ENCODE data around the gene CDX1. TPM values are rescaled to one million over a fixed set of nuclear protein-coding genes. Genes with fewer than 3 reads are reported as not detected.

The CDX1 gene
- total RNA-seq, 1 donor from 2014 or later, result not detected

DNA sequence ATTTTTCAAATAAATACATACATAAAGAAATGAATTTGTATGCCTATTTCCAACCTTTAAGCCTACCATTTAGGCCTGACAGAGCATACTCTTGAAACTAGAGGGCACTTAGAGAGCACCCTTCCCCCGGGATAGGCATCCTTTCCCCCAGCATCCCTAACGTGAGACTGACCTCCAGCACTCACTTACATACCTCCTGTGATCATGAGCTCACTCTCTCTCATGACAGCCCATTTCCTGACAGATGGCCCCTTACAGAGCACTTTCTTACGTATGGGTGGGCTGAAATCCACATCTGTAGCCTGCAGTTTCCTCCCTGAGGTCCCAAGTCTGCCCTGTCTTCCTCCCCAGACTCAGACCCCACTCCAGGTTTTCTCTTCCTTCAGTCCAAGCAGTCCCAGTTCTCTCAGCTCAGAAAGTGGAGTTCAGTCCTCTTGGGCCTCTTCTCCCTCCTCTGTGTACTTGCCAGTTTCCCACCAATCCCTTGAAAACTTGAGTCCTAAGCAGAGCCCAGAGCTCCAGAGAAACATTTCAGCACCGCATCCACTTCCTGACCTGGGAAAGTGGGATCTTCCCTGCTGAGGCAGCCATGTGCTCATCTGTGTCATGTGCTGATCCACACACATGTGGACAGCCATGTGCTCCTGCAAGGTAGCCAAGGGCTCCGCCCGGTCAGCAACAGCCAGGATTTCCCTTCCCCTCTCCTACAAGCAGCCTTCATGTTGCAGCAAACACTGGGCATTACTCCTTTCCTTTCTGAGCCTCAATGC lies 2.2 kb upstream of the CDX1 start:
- H3K4me1 Mint-ChIP-seq (ENCODE audit: low read depth), result no peaks in the 10 kb centered on the region
- no peak overlapping the region for H3K27ac Mint-ChIP-seq
- H3K9me3 Mint-ChIP-seq, result no peaks in the 10 kb centered on the region
- H3K36me3 Mint-ChIP-seq (ENCODE audit: low read depth), result no peaks in the 10 kb centered on the region
- DNase-seq (ENCODE audit: low spot score), result no peak
- no peak overlapping the region for H3K4me3 Mint-ChIP-seq
- intact Hi-C loops (cut with micrococcal nuclease), result no loop called here
- H3K27me3 Mint-ChIP-seq (ENCODE audit: insufficient read depth), result peaks cover 39% of the 10 kb centered on the region

DNA sequence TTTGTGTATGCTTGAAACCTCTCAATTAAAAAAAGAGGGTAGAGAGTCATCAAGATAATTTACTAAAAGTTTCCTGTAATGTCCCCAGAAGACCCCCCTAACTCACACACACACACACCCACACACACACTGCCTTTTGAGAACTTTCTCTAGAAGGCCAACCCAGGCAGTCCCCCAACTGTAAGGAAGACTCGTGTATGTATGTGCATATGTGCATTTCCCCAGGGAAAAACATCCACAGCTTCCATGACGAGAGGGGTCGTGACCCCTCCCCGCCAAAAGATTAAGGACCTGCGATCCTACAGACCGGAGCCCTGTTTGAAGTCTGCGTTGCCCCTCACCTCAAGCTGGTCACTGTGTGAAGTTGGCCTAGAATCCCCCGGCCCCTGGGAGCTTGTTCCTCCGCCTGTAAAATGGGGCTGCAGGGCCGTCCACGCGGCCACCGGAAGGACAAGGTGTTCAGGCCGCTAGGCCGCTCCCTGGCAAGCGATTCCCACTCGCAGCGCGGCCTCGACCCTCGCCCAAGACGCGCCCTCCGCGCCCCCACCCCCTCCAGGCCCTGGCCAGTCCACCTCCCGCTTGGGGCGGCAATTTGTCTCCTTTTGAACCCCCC lies 435 bp upstream of the CDX1 start:
- Mint-ChIP-seq H3K4me1 (ENCODE audit: low read depth) (no peaks in the 10 kb centered on the region), H3K4me3 (no peak overlapping the region), H3K36me3 (ENCODE audit: low read depth) (no peaks in the 10 kb centered on the region), H3K9me3 (no peaks in the 10 kb centered on the region), H3K27me3 (ENCODE audit: insufficient read depth) (peaks cover 43% of the 10 kb centered on the region), H3K27ac (no peak overlapping the region)
- intact Hi-C loops (cut with micrococcal nuclease), result no loop called here
- no peak for DNase-seq (ENCODE audit: low spot score)

DNA sequence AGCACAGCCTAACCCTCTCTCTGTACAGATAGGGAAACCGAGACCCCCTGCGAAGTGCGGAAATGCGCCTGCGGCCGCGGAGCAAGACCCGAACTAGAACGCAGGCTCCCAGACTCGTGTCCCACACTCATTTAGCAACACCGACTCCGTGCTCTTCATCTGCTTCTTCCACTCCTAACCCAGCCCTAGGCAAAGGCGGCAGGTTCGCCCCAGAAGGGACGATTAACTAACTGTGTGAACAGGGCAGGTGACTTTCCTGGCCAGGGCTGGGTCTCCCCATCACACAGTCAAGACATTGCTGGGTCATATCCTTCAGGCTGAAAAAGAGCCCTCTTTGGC lies 903 bp downstream of the CDX1 start:
- H3K27me3 Mint-ChIP-seq (ENCODE audit: insufficient read depth), result peaks cover 49% of the 10 kb centered on the region
- H3K9me3 Mint-ChIP-seq, result no peaks in the 10 kb centered on the region
- no peak for DNase-seq (ENCODE audit: low spot score)
- H3K4me1 Mint-ChIP-seq (ENCODE audit: low read depth), result no peaks in the 10 kb centered on the region
- no peak overlapping the region for H3K27ac Mint-ChIP-seq
- H3K4me3 Mint-ChIP-seq, result no peak overlapping the region
- intact Hi-C loops (cut with micrococcal nuclease), result no loop called here
- no peaks in the 10 kb centered on the region for H3K36me3 Mint-ChIP-seq (ENCODE audit: low read depth)

DNA sequence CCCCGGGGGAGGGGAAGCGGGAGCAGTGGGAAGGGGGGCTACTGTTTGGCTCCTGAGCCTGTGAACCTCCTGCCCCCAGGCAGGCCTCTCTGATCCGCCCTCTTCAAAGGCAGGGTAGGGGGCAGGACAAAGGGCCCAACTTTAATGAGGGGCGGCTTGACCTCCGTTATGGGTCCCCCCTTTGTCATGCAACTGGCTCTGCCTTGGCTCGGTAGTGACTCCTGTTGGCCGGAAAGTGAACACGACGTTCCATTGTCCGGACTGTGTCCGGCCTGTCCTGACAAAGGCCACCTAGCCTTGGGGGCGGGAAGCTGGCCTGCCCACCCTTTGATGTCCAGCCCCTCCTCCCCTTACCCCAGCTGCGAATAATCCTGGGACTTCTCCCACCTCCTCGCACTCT lies 1.3 kb downstream of the CDX1 start:
- peaks cover 51% of the 10 kb centered on the region for H3K27me3 Mint-ChIP-seq (ENCODE audit: insufficient read depth)

DNA sequence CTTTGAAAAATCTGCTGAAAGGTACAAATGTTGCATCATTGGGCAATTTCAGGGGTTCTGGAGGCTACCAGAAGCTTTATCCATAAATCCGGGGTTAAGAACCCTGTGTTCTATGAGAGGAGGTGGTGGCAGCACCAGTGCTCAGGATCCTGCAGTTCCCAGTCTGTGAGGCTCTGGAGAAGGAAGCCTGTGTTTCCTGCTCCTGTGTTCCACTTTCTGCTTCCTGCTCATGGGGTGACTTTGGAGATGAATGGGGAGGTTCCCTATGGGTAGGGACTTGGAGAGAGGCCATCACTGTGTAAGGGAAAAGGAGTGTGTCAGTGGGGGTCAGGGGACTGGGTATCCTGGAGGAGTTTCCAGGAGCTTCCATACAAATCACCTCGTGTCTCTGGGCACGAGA lies 2.3 kb downstream of the CDX1 start:
- no peak for DNase-seq (ENCODE audit: low spot score)
- Mint-ChIP-seq H3K9me3 (no peaks in the 10 kb centered on the region), H3K27me3 (ENCODE audit: insufficient read depth) (peaks cover 56% of the 10 kb centered on the region), H3K4me1 (ENCODE audit: low read depth) (no peaks in the 10 kb centered on the region), H3K36me3 (ENCODE audit: low read depth) (no peaks in the 10 kb centered on the region), H3K27ac (no peak overlapping the region), H3K4me3 (no peak overlapping the region)
- intact Hi-C loops (cut with micrococcal nuclease), result no loop called here

More for the DNA sequence above, 1.3 kb downstream of the CDX1 start:
- Mint-ChIP-seq H3K4me1 (ENCODE audit: low read depth) (no peaks in the 10 kb centered on the region), H3K9me3 (no peaks in the 10 kb centered on the region), H3K36me3 (ENCODE audit: low read depth) (no peaks in the 10 kb centered on the region), H3K27ac (no peak overlapping the region), H3K4me3 (no peak overlapping the region)
- DNase-seq (ENCODE audit: low spot score), result no peak
- intact Hi-C loops (cut with micrococcal nuclease), result no loop called here

DNA sequence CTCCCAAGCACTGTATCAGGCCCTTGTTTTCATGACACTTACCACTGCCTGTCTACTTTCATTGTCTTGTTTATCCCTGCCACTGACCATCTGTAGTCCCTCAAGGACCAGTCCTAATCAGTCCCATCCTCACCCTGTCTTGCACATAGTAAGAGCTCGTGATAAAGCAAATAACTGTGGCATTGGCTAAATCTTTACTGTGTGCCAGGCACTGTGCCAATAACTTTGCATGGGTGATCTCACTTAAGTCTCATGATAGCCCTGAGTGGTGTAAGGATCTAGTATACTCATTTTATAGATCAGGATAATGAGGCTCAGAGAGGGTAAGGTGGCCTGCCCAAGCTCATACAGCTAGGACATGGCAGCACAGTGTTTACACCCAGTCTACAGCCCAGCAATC lies 5.6 kb downstream of the CDX1 start:
- H3K9me3 Mint-ChIP-seq, result no peaks in the 10 kb centered on the region
- no peak overlapping the region for H3K27ac Mint-ChIP-seq
- H3K27me3 Mint-ChIP-seq (ENCODE audit: insufficient read depth), result peaks cover 40% of the 10 kb centered on the region
- H3K36me3 Mint-ChIP-seq (ENCODE audit: low read depth), result no peaks in the 10 kb centered on the region
- H3K4me1 Mint-ChIP-seq (ENCODE audit: low read depth), result no peaks in the 10 kb centered on the region
- H3K4me3 Mint-ChIP-seq, result no peak overlapping the region
- DNase-seq (ENCODE audit: low spot score), result no peak
- intact Hi-C loops (cut with micrococcal nuclease), result no loop called here

DNA sequence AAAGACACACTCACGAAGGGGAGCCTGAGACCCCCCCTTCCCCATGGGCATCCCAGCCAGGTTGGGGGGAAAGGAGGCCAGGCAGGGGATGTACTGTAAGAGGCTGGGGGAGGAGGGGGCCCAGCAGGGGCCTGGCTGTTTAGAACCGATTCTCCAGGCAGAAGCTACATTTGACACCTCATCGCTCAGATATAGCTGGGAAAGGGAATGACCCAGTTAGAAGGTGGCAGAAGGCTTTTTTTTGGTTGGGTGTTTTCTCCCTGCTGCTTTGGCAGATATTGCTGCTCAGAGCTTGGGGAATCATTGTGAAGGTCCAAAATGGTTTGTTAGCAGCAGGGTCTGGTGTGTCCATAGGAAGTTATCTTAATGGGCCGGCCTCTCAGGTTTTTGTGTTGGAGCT lies 6.0 kb downstream of the CDX1 start:
- H3K27me3 Mint-ChIP-seq (ENCODE audit: insufficient read depth), result peaks cover 36% of the 10 kb centered on the region
- intact Hi-C loops (cut with micrococcal nuclease), result no loop called here
- no peak for DNase-seq (ENCODE audit: low spot score)
- H3K4me3 Mint-ChIP-seq, result no peak overlapping the region
- H3K36me3 Mint-ChIP-seq (ENCODE audit: low read depth), result no peaks in the 10 kb centered on the region
- H3K4me1 Mint-ChIP-seq (ENCODE audit: low read depth), result no peaks in the 10 kb centered on the region
- no peaks in the 10 kb centered on the region for H3K9me3 Mint-ChIP-seq
- H3K27ac Mint-ChIP-seq, result no peak overlapping the region

DNA sequence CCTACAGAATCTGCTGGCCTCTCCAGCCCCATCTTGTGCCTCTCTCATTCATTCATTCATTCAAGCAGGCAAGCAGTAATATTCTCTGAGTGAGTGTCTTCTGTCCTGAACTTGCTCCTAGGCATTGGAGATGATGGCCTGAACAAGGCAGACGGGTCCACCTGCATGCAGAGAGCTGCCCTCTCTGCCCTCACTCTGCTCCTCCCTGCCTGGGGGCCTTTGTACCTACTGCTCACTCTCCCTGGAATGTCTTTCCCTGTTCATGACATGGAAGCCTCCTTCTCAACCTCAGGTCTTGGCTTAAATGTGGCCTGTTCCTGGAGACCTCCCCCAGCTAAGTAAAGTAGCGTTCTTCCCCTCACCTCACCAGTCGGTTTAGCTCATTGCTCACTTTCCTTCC lies 6.6 kb downstream of the CDX1 start:
- no peaks in the 10 kb centered on the region for H3K9me3 Mint-ChIP-seq
- no peak overlapping the region for H3K4me3 Mint-ChIP-seq
- no peaks in the 10 kb centered on the region for H3K4me1 Mint-ChIP-seq (ENCODE audit: low read depth)
- peaks cover 30% of the 10 kb centered on the region for H3K27me3 Mint-ChIP-seq (ENCODE audit: insufficient read depth)
- H3K27ac Mint-ChIP-seq, result no peak overlapping the region
- intact Hi-C loops (cut with micrococcal nuclease), result no loop called here
- DNase-seq (ENCODE audit: low spot score), result no peak
- no peaks in the 10 kb centered on the region for H3K36me3 Mint-ChIP-seq (ENCODE audit: low read depth)

DNA sequence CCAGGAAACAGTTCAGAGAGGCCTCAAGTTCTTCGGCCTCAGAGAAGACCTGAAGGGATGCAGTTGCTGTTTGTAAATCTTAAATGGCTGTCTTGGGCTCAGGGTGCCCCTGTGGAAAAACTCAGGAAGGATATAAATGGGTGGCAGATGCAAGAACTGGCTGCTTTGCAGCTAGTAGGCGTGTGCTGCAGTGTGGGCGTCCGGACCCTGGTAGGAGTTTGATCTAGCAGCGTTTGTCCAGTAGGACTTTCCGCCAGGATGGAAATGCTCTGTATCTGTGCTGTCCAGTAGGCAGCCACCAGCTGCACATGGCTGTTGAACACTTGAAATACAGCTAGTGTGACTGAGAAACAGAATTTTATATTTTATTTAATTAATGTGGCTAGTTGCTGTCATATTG lies 7.7 kb downstream of the CDX1 start:
- Mint-ChIP-seq H3K4me1 (ENCODE audit: low read depth) (no peaks in the 10 kb centered on the region), H3K27ac (no peak overlapping the region), H3K36me3 (ENCODE audit: low read depth) (no peaks in the 10 kb centered on the region), H3K9me3 (no peaks in the 10 kb centered on the region), H3K27me3 (ENCODE audit: insufficient read depth) (peaks cover 19% of the 10 kb centered on the region), H3K4me3 (no peak overlapping the region)
- intact Hi-C loops (cut with micrococcal nuclease), result no loop called here
- no peak for DNase-seq (ENCODE audit: low spot score)

DNA sequence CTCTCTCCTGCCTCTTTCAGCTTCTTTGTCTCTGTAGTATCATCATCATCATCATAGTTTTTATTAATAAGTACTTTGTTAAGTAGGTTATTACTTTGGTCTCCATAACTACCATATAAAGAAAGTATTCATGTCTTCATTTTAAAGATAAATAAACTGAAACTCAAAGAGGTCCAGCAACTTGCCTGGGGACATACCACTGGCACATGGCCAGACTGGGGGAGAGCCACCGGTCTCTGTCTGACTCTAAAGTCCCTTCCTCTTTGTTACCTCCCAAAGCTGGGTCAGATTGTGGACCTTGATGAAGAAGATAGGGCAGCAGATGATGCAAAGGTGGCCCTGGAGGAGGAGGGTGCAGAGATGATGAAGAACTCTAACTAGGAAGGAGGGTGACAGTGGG lies 8.5 kb downstream of the CDX1 start:
- H3K9me3 Mint-ChIP-seq, result no peaks in the 10 kb centered on the region
- no peak overlapping the region for H3K4me3 Mint-ChIP-seq
- intact Hi-C loops (cut with micrococcal nuclease), result no loop called here
- no peaks in the 10 kb centered on the region for H3K36me3 Mint-ChIP-seq (ENCODE audit: low read depth)
- peaks cover 18% of the 10 kb centered on the region for H3K27me3 Mint-ChIP-seq (ENCODE audit: insufficient read depth)
- no peak overlapping the region for H3K27ac Mint-ChIP-seq
- no peaks in the 10 kb centered on the region for H3K4me1 Mint-ChIP-seq (ENCODE audit: low read depth)
- DNase-seq (ENCODE audit: low spot score), result no peak

DNA sequence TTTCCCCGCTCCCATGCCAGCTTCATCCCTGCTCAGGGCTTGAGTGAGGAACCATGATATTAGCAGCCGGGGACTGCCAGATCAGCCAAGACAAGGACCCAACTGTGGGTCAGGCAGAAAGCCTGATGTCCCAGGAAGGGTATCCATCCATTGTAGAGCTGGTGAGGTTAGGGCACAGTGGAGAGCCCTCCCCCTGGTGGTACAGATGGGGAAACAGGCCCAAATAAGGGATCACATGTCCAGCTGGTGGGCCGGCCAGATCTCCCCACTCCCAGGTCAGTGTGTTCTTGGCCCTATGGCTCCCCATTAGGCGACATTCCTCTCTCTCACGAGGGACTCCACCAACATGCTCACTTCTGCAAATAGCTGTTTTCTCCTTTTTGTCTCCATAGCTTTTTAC lies 9.0 kb downstream of the CDX1 start:
- no peak overlapping the region for H3K27ac Mint-ChIP-seq
- no peaks in the 10 kb centered on the region for H3K9me3 Mint-ChIP-seq
- H3K36me3 Mint-ChIP-seq (ENCODE audit: low read depth), result no peaks in the 10 kb centered on the region
- intact Hi-C loops (cut with micrococcal nuclease), result no loop called here
- DNase-seq (ENCODE audit: low spot score), result no peak
- peaks cover 16% of the 10 kb centered on the region for H3K27me3 Mint-ChIP-seq (ENCODE audit: insufficient read depth)
- H3K4me1 Mint-ChIP-seq (ENCODE audit: low read depth), result no peaks in the 10 kb centered on the region
- no peak overlapping the region for H3K4me3 Mint-ChIP-seq

DNA sequence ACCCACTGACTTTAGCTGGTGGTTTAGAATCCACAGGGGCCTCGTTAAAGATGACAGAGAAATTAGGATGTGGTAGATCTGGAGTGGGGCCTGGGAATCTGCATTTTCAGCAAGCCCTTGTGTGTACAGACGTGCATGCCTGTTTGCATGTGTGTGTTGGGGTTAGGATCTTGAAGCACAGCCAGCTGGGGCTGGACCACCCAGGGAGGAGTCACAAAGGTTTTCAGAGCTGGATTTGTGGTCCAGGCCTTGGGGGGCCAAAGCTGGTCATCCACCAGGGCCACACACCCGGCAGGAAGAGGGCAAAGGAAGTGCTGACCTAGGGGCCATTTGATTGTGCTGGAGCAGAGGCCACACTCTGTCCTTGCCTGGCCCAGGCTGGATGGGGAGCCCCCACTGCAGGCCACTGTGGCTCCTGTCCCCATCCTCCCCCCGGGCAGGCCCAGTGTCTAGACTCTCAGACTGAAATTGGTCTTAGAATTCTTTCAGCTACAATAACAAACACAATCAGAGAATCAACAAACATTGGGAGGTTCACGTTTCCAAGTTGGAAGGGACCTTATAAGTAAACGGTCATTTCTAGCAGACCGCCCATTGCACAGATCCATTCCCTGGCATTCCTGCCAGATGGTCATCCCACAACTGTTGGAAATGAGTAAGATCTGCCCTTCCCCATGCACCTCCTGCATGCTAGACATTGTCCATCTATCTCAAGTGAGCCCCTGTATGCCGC lies 10.3 kb downstream of the CDX1 start:
- no peak overlapping the region for H3K4me3 Mint-ChIP-seq
- H3K36me3 Mint-ChIP-seq (ENCODE audit: low read depth), result no peaks in the 10 kb centered on the region
- H3K9me3 Mint-ChIP-seq, result no peaks in the 10 kb centered on the region
- no peak for DNase-seq (ENCODE audit: low spot score)
- H3K27ac Mint-ChIP-seq, result no peak overlapping the region
- H3K4me1 Mint-ChIP-seq (ENCODE audit: low read depth), result no peaks in the 10 kb centered on the region
- H3K27me3 Mint-ChIP-seq (ENCODE audit: insufficient read depth), result peaks cover 15% of the 10 kb centered on the region
- intact Hi-C loops (cut with micrococcal nuclease), result no loop called here

DNA sequence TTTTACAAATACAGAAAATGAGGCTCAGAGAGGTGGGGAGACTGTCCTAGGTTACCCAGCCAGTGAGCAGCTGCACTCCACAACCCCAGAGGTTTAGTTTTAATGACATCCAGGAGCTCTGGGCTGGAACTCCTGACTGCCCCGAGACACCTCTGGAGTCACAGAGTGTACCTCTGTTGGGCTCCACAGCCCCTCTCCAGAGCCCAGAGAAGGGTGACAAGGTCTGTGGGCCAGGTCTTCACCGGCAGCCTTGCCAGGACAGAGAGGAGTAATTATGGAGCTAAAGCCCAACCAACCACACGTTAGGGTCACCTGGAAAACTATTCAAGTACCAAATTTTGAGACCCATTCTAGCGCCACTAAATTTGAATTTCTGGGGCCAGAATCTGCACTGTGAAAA lies 11.1 kb downstream of the CDX1 start:
- intact Hi-C loops (cut with micrococcal nuclease), result no loop called here
- no peaks in the 10 kb centered on the region for H3K4me1 Mint-ChIP-seq (ENCODE audit: low read depth)

More for the DNA sequence above, 11.1 kb downstream of the CDX1 start:
- no peak for DNase-seq (ENCODE audit: low spot score)
- Mint-ChIP-seq H3K36me3 (ENCODE audit: low read depth) (no peaks in the 10 kb centered on the region), H3K4me3 (no peak overlapping the region), H3K27me3 (ENCODE audit: insufficient read depth) (peaks cover 8% of the 10 kb centered on the region), H3K9me3 (no peaks in the 10 kb centered on the region), H3K27ac (no peak overlapping the region)
